Hepatocyte (in vitro differentiated cells): Measurements from ENCODE around the gene KRT222. TPM values are rescaled to one million over a fixed set of nuclear protein-coding genes. Genes with fewer than 3 reads are reported as not detected.

Experiments
- DNase-seq: peaks from one replicate; pipeline ENCODE4 v3.0.0-alpha.2; 2016; ENCODE audit warnings: low spot score
- H2AFZ ChIP-seq: fragments of 200-600 bp; sonication (generic); 2 replicates; pipeline ENCODE4 v1.6.0; 2016; ENCODE audit warnings: antibody characterized with exemption, mild to moderate bottlenecking
- H3K27ac ChIP-seq: fragments of 200-600 bp; sonication (generic); 2 replicates; pipeline ENCODE4 v1.5.1; 2016; ENCODE audit warnings: mild to moderate bottlenecking
- H3K27me3 ChIP-seq: fragments of 200-600 bp; sonication (generic); 2 replicates; pipeline ENCODE4 v1.6.1; 2016
- H3K36me3 ChIP-seq: fragments of 200-600 bp; sonication (generic); replicated peaks from 2 replicates; pipeline ENCODE4 v1.5.1; 2016; ENCODE audit warnings: low read depth; ENCODE audit not compliant: insufficient read depth
- H3K4me1 ChIP-seq: fragments of 200-600 bp; sonication (generic); 2 replicates; pipeline ENCODE4 v1.5.1; 2016; ENCODE audit warnings: mild to moderate bottlenecking, moderate library complexity; ENCODE audit not compliant: insufficient read depth
- H3K4me2 ChIP-seq: fragments of 200-600 bp; sonication (generic); 2 replicates; pipeline ENCODE4 v1.6.0; 2016
- H3K4me3 ChIP-seq: fragments of 200-600 bp; sonication (generic); 2 replicates; pipeline ENCODE4 v1.5.1; 2016; ENCODE audit warnings: mild to moderate bottlenecking
- H3K79me2 ChIP-seq: fragments of 200-600 bp; sonication (generic); 2 replicates; pipeline ENCODE4 v1.6.0; 2017; ENCODE audit warnings: mild to moderate bottlenecking
- H3K9me2 ChIP-seq: fragments of 200-600 bp; sonication (generic); replicated peaks from 2 replicates; pipeline ENCODE4 v1.6.0; 2017; ENCODE audit warnings: mild to moderate bottlenecking; ENCODE audit not compliant: insufficient read depth
- H3K9me3 ChIP-seq: fragments of 200-600 bp; sonication (generic); 2 replicates; pipeline ENCODE4 v1.5.1; 2016; ENCODE audit warnings: low read depth, mild to moderate bottlenecking
- H4K20me1 ChIP-seq: fragments of 200-600 bp; sonication (generic); 2 replicates; pipeline ENCODE4 v1.6.0; 2016; ENCODE audit warnings: mild to moderate bottlenecking; ENCODE audit not compliant: insufficient read depth, poor library complexity, severe bottlenecking
- EZH2 ChIP-seq: fragments of 200-600 bp; sonication (generic); IDR thresholded peaks from 2 replicates; pipeline ENCODE4 v1.6.1; 2016; ENCODE audit warnings: antibody characterized with exemption, mild to moderate bottlenecking, borderline replicate concordance
- EZH2phosphoT487 ChIP-seq: fragments of 200-600 bp; sonication (generic); IDR thresholded peaks from one replicate; pipeline ENCODE4 v1.6.1; 2018; ENCODE audit warnings: antibody characterized with exemption, mild to moderate bottlenecking, low read depth, moderate library complexity; ENCODE audit not compliant: unreplicated experiment, severe bottlenecking
- WGBS: methylation state at CpG from one replicate; pipeline ENCODE4 v1.1.6; 2016; ENCODE audit warnings: low lambda C conversion rate; ENCODE audit errors: missing lambda C conversion rate; 5-methylcytosine and 5-hydroxymethylcytosine counted together
- polyA plus RNA-seq: library from polyadenylated mRNA; unstranded; fragments of >200 nt; fragmentation: Nextera tagmentation; extraction: Ambion mirVana; gene quantifications from 2 replicates; pipeline ENCODE4 v1.2.1, GENCODE V29; 2016
- total RNA-seq: library from RNA; depleted of rRNA; stranded (reverse); fragments of >200 nt; gene quantifications from 2 replicates; pipeline ENCODE4 v1.2.3, GENCODE V29; 2014
- TF ChIP-seq, protein P1 (sequence below): fragments of 200-600 bp; sonication (generic); IDR thresholded peaks from 2 replicates; pipeline ENCODE4 v1.5.1; 2016; ENCODE audit warnings: antibody characterized with exemption, mild to moderate bottlenecking; ENCODE audit not compliant: poor library complexity

KRT222 gene
- total and polyA plus RNA-seq, 2 experiments from 2014 or later: 2.1 to 2.8 TPM

DNA sequence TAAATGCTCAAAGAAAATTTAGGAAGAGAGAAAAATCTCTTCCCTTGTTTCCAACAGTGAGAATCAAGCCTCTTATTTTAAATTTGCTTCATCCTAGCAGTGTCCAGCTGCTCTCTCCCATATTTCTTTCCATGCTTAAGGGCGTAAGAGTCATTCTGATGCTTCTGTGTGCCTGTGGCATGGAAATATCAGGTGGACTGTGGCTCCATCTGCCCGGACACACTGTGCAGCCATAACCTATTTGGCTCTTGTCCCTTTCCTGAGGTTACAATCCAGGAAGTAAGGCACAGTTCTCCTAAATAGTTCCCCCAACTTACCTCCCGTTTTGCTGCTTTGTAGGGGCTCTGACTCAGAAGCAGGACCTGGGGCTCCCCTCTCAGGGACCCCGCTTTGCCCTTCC lies 6.3 kb upstream of the KRT222 start:
- WGBS: 78% methylated on average over 4 of the region's 4 CpGs
- H2AFZ ChIP-seq: no peak overlapping the region
- no peak for TF ChIP-seq EZH2
- TF ChIP-seq, protein P1, sequence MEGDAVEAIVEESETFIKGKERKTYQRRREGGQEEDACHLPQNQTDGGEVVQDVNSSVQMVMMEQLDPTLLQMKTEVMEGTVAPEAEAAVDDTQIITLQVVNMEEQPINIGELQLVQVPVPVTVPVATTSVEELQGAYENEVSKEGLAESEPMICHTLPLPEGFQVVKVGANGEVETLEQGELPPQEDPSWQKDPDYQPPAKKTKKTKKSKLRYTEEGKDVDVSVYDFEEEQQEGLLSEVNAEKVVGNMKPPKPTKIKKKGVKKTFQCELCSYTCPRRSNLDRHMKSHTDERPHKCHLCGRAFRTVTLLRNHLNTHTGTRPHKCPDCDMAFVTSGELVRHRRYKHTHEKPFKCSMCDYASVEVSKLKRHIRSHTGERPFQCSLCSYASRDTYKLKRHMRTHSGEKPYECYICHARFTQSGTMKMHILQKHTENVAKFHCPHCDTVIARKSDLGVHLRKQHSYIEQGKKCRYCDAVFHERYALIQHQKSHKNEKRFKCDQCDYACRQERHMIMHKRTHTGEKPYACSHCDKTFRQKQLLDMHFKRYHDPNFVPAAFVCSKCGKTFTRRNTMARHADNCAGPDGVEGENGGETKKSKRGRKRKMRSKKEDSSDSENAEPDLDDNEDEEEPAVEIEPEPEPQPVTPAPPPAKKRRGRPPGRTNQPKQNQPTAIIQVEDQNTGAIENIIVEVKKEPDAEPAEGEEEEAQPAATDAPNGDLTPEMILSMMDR: no peak
- no peak for TF ChIP-seq EZH2phosphoT487

DNA sequence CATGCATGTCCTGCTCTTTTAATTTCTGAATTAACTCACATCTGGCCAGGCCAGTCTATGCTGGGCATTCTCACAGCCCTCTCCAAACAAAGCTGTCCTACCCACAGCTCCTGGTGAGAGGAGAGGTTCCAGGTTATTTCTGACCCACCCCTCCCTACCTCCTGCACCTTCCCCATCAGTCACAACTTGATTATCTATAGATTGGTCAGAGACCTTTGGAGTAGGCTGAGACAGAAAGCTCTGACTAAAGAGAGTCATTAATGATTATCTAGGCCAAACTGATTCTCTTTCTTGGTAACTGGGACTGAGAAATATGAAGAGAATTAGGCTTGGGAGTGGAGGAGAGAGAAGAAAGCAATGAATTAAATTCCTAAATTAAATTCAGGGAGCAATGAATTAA lies 1.4 kb upstream of the KRT222 start:
- Histone ChIP-seq H3K9me2 (no peaks in the 10 kb centered on the region), H3K9me3 (no peaks in the 10 kb centered on the region), H3K79me2 (no peaks in the 10 kb centered on the region), H3K27me3 (no peaks in the 10 kb centered on the region), H3K4me3 (no peak overlapping the region), H3K4me2 (peak overlapping the region; percentile 54), H3K4me1 (peaks cover 7% of the 10 kb centered on the region), H4K20me1 (no peaks in the 10 kb centered on the region), H2AFZ (no peak overlapping the region), H3K36me3 (no peaks in the 10 kb centered on the region), H3K27ac (peak overlapping the region; percentile 23)
- TF ChIP-seq, protein P1: no peak
- TF ChIP-seq EZH2phosphoT487 (no peak), EZH2 (no peak)
- DNase-seq: peak; percentile 17

More for the DNA sequence above, 6.3 kb upstream of the KRT222 start:
- H3K27me3 ChIP-seq: no peaks in the 10 kb centered on the region
- no peaks in the 10 kb centered on the region for H3K9me3 ChIP-seq
- no peaks in the 10 kb centered on the region for H3K9me2 ChIP-seq
- no peak overlapping the region for H3K4me2 ChIP-seq
- no peak for DNase-seq
- H3K4me3 ChIP-seq: no peak overlapping the region
- no peak overlapping the region for H3K27ac ChIP-seq
- peaks cover 7% of the 10 kb centered on the region for H3K4me1 ChIP-seq
- no peaks in the 10 kb centered on the region for H3K79me2 ChIP-seq
- H3K36me3 ChIP-seq: no peaks in the 10 kb centered on the region
- H4K20me1 ChIP-seq: no peaks in the 10 kb centered on the region

GRCh38 chr17:40663252-40663651 lies 1.7 kb downstream of the KRT222 start:
- Histone ChIP-seq H3K9me2 (no peaks in the 10 kb centered on the region), H3K27me3 (no peaks in the 10 kb centered on the region), H3K36me3 (no peaks in the 10 kb centered on the region), H3K9me3 (no peaks in the 10 kb centered on the region), H3K27ac (no peak overlapping the region), H4K20me1 (no peaks in the 10 kb centered on the region), H2AFZ (no peak overlapping the region), H3K4me2 (no peak overlapping the region), H3K79me2 (no peaks in the 10 kb centered on the region), H3K4me3 (no peak overlapping the region), H3K4me1 (peaks cover 7% of the 10 kb centered on the region)
- TF ChIP-seq EZH2 (no peak), EZH2phosphoT487 (no peak)
- TF ChIP-seq, protein P1: no peak
- WGBS: 79% methylated on average over 3 of the region's 3 CpGs
- DNase-seq: no peak

DNA sequence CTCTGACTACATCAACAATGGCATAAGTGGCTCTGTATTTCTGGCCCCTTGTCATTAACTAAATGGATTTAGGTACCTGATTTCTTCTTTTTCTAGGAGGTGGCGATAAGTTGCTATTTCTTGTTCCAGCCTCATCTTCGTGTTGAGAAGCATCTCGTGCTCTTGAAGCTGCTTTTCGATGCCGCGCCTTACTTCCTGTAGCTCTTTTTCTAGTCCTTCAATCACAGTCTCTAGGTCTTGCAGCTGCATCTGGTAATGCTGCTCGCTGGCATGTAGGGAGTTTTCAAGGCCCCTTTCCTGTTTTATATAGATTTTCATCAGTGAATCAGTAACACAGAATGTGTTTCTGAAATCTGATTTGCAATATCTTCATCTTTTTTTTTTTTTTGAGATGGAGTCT lies 5.1 kb downstream of the KRT222 start:
- Histone ChIP-seq H3K9me2 (no peaks in the 10 kb centered on the region), H2AFZ (no peak overlapping the region), H3K36me3 (no peaks in the 10 kb centered on the region), H4K20me1 (no peaks in the 10 kb centered on the region), H3K4me2 (no peak overlapping the region), H3K4me3 (no peak overlapping the region), H3K27ac (no peak overlapping the region), H3K4me1 (peaks cover 4% of the 10 kb centered on the region), H3K79me2 (no peaks in the 10 kb centered on the region), H3K9me3 (no peaks in the 10 kb centered on the region), H3K27me3 (no peaks in the 10 kb centered on the region)
- DNase-seq: no peak
- WGBS: 92% methylated on average over 7 of the region's 7 CpGs
- TF ChIP-seq, protein P1: no peak
- TF ChIP-seq EZH2 (no peak), EZH2phosphoT487 (no peak)
